GM13977 (cell line): ENCODE data around the gene TTLL5.

Source experiments
- DNase-seq: peaks from one replicate; pipeline ENCODE4 v3.0.0; 2012; ENCODE audit warnings: low spot score
- CTCF ChIP-seq: IDR thresholded peaks from 2 replicates; pipeline ENCODE4 v1.5.1; 2012; ENCODE audit warnings: mild to moderate bottlenecking, control low read depth; ENCODE audit not compliant: insufficient read depth; ENCODE audit errors: extremely low read depth, missing control alignments
- in situ Hi-C: fragments of 300-500 bp; cut with MboI; formaldehyde crosslinking; loops from one replicate; pipeline ENCODE4 v1.12.0; 2022; ENCODE audit warnings: low sequenced_read_pairs, low pct_unique_long_range_greater_than_20kb, mixed read lengths, inconsistent platforms; ENCODE audit not compliant: unreplicated experiment

The TTLL5 gene

DNA sequence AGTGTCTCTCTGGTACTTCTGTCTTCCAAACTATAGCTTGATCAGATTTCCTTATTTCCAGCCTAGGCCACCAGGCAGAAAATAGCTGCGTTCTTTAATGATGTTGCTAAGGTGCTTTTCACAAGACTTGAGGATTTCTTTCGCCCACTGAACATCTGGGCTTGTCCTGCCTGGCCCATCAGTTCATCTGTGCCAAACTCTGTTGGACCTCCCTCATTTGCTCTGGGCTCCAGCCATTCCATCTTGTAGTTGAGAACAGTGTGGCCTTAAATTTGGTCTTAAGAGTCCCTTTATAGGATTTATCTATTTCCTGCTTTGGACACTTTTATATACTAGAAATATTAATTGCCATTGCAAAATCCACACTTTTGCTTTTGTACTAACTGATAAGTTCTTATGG, 109.6 kb downstream of the TTLL5 start:
- in situ Hi-C loops, result no loop called here

DNA sequence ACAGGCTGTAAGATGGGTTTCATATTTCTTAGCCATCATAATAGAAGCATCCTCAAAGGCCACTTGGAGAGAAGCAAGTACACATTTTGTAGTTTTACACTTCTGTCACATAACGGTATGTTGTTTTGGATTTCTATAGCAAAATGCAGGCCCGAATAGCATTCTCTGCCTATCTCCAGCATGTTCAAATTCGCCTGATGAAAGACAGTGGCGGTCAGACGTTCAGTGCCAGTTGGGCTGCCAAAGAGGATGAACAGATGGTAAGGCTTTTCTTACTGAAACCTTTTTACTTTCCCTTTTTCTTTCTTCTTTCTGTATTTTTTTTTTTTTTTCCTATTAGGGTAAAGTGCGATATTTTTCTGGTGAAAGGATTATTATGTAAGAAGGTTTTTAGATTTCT, 110.5 kb downstream of the TTLL5 start:
- in situ Hi-C loops, result no loop called here
- TF ChIP-seq CTCF, result no peak
- no peak for DNase-seq

More for the DNA sequence above, 109.6 kb downstream of the TTLL5 start:
- DNase-seq, result no peak
- no peak for TF ChIP-seq CTCF

GRCh38 chr14:75773046-75773445, 112.0 kb downstream of the TTLL5 start:
- in situ Hi-C loops, result no loop called here
- no peak for TF ChIP-seq CTCF
- no peak for DNase-seq

GRCh38 chr14:75781096-75781495, 120.0 kb downstream of the TTLL5 start:
- no peak for DNase-seq
- in situ Hi-C loops, result no loop called here
- TF ChIP-seq CTCF, result no peak

- in situ Hi-C loops, result no loop called here
- DNase-seq, result no peak
- no peak for TF ChIP-seq CTCF
Measured at GRCh38 chr14:75783184-75783583, 122.1 kb downstream of the TTLL5 start.

GRCh38 chr14:75783602-75784313, 122.7 kb downstream of the TTLL5 start:
- in situ Hi-C loops, result no loop called here
- DNase-seq, result no peak
- TF ChIP-seq CTCF, result no peak

DNA sequence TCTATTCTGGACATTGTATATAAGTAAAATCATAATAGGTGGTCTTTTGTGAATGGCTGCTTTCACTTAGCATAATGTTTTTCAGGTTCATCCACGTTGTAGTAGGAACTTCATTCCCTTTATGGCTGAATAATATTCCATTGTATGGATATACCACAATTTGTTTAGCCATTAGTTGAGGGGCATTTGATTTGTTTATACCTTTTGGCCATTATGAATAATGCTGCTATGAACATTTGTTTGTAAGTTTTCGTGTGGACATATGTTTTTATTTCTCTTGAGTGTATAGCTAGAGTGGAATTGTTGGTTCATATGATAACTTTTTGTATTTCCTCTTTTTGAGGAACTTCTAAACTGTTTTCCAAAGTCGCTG, 123.3 kb downstream of the TTLL5 start:
- in situ Hi-C loops, result no loop called here
- TF ChIP-seq CTCF, result no peak
- DNase-seq, result no peak
